Calu3 (cell line): ENCODE data around the gene LITAFD. TPM values are rescaled to one million over a fixed set of nuclear protein-coding genes. Genes with fewer than 3 reads are reported as not detected.

Experiments used
- BruUV-seq: library from RNA; stranded (reverse); fragments of 400-500 nt; replicated peaks from 2 replicates; lab custom pipeline; 2021; lab: Mats Ljungman, UMichigan
- CTCF ChIA-PET: fragments of 300-600 bp; sonication (Branson Sonifier 250); formaldehyde crosslinking; loops from one replicate; lab custom pipeline; 2022; ENCODE audit warnings: antibody characterized with exemption; lab: Charles Lee
- DNase-seq: peaks from one replicate; pipeline ENCODE4 v3.0.0; 2022
- H3K27ac Mint-ChIP-seq: one replicate; pipeline ENCODE4 v1.8.0; 2022; ENCODE audit warnings: mixed read lengths; ENCODE audit not compliant: unreplicated experiment
- H3K27me3 Mint-ChIP-seq: one replicate; pipeline ENCODE4 v1.8.0; 2022; ENCODE audit warnings: mixed read lengths; ENCODE audit not compliant: unreplicated experiment
- H3K36me3 Mint-ChIP-seq: one replicate; pipeline ENCODE4 v1.8.0; 2022; ENCODE audit warnings: mild to moderate bottlenecking, moderate library complexity, mixed read lengths; ENCODE audit not compliant: insufficient read depth, unreplicated experiment
- H3K4me1 Mint-ChIP-seq: one replicate; pipeline ENCODE4 v1.8.0; 2022; ENCODE audit warnings: mild to moderate bottlenecking, low read depth, mixed read lengths; ENCODE audit not compliant: unreplicated experiment
- H3K4me3 Mint-ChIP-seq: one replicate; pipeline ENCODE4 v1.8.0; 2022; ENCODE audit warnings: mild to moderate bottlenecking, low read depth, moderate library complexity, mixed read lengths; ENCODE audit not compliant: unreplicated experiment
- H3K9me3 Mint-ChIP-seq: one replicate; pipeline ENCODE4 v1.8.0; 2022; ENCODE audit warnings: low read depth, mixed read lengths; ENCODE audit not compliant: unreplicated experiment
- intact Hi-C: fragments of 100-400 bp; cut with micrococcal nuclease; formaldehyde crosslinking; loops from one replicate; pipeline ENCODE4 v1.10.0; 2022; ENCODE audit not compliant: unreplicated experiment
- total RNA-seq: library from RNA; stranded (reverse); gene quantifications from 2 replicates; pipeline ENCODE4 v1.2.3, GENCODE V29; 2022
- TF ChIP-seq, protein P1 (sequence below): fragments of 200-600 bp; IDR thresholded peaks from one replicate; pipeline ENCODE4 v1.8.0; 2022; ENCODE audit warnings: antibody characterized with exemption; ENCODE audit not compliant: unreplicated experiment

LITAFD gene
- total RNA-seq, 1 experiment from 2014 or later, result not detected

DNA sequence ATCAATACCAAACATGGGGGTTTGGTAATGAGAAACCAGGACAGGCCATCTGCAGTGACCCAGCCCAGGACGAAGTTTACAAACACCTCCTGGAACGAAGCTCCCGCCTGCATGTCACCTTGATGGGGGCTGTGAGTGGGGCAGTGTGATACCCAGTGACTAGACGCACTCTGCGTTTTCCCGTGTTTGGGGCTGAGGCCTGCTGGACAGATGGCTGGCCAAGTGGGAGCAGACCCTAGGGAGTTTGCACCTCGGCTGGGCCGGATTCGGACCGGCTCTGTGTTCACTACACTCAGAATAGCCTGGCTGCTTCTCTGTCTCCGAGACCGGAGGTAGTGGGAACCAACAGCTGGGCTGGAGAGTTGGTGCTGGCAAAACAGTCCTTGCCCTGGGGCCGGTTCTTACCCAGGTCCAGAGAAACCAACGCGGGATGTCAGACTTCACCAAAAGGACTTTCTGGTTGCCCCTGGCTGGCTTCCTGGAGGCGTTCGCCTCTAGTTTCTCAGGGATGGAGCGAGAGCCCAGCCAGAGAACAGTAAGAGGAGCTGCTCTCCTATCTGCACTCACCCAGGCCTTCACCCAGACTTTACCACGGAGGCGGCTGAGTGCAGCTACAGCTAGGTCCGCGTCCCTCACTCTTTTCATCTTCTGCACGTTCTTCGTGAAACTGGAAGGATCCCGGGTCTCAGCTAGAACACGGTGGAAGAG, 33.8 kb upstream of the LITAFD start:
- H3K27ac Mint-ChIP-seq, result no peak overlapping the region
- CTCF ChIA-PET, result no interaction called here
- H3K4me3 Mint-ChIP-seq, result no peak overlapping the region
- intact Hi-C loops, result no loop called here
- no peaks in the 10 kb centered on the region for H3K9me3 Mint-ChIP-seq
- H3K27me3 Mint-ChIP-seq, result no peaks in the 10 kb centered on the region
- no TSS peak for BruUV-seq
- H3K4me1 Mint-ChIP-seq, result peaks cover 16% of the 10 kb centered on the region
- no peak for DNase-seq
- H3K36me3 Mint-ChIP-seq, result peaks cover 61% of the 10 kb centered on the region
- TF ChIP-seq, protein P1, sequence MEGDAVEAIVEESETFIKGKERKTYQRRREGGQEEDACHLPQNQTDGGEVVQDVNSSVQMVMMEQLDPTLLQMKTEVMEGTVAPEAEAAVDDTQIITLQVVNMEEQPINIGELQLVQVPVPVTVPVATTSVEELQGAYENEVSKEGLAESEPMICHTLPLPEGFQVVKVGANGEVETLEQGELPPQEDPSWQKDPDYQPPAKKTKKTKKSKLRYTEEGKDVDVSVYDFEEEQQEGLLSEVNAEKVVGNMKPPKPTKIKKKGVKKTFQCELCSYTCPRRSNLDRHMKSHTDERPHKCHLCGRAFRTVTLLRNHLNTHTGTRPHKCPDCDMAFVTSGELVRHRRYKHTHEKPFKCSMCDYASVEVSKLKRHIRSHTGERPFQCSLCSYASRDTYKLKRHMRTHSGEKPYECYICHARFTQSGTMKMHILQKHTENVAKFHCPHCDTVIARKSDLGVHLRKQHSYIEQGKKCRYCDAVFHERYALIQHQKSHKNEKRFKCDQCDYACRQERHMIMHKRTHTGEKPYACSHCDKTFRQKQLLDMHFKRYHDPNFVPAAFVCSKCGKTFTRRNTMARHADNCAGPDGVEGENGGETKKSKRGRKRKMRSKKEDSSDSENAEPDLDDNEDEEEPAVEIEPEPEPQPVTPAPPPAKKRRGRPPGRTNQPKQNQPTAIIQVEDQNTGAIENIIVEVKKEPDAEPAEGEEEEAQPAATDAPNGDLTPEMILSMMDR, result no peak

DNA sequence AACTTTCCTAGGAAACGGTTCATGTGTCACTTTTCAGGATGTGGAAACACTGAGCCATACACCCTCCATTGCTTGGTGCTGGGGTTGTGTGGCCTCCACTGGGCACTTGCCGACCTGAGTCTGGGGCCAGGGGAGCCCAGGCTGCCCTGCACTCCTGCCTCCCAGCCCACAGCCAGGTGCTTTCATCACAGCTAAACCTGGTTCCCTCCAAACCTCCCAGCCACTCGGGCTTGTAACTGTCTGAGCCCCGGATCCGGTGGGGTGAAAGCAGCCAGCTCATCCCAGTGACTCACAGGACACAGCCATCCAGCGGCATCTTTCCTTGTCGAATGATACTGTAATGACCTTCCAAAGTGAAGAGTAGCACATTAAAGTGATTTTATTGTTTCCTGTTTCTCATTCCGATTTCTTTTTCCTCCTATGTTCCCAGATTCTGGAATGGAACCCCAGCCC, 33.2 kb upstream of the LITAFD start:
- Mint-ChIP-seq H3K36me3 (peaks cover 67% of the 10 kb centered on the region), H3K27me3 (no peaks in the 10 kb centered on the region), H3K4me1 (peaks cover 16% of the 10 kb centered on the region), H3K4me3 (no peak overlapping the region), H3K9me3 (no peaks in the 10 kb centered on the region), H3K27ac (peak overlapping the region; percentile 12)
- intact Hi-C loops, result no loop called here
- TSS peak; percentile 10 for BruUV-seq
- no peak for DNase-seq
- CTCF ChIA-PET, result no interaction called here
- TF ChIP-seq, protein P1, result no peak

DNA sequence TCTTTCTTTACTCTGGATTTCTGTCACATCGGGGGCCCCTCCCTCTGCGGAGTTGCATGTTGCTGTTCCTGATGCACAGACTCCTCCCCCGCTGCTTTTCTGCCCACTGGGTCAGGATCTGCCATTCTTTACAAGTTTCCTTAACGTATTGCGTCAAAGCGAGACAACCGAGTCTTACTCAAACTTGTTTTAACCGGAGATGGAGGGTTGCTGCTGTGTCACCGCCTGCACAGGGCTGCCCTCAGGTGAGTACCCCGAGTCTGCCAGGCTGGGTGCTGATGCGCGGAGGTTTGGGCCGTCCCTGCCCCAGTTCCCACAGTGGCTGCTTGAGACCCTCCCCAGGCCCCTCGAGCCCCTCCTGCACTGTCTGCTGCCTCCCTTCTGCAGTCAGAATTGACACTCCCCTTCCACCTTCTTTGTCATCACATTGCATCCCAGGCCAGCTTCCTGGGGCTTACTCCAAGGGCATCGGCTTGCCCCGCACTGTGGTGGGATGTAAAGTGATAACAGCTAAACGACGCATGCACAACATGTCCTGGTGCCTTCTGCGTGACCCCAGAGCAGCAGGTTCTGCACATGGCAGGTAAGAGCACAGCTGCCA, 32.6 kb upstream of the LITAFD start:
- no peak for DNase-seq
- CTCF ChIA-PET, result no interaction called here
- intact Hi-C loops, result no loop called here
- TF ChIP-seq, protein P1, result no peak
- Mint-ChIP-seq H3K27ac (peak overlapping the region; percentile 12), H3K4me3 (no peak overlapping the region), H3K27me3 (no peaks in the 10 kb centered on the region), H3K9me3 (no peaks in the 10 kb centered on the region), H3K4me1 (peaks cover 16% of the 10 kb centered on the region), H3K36me3 (peaks cover 72% of the 10 kb centered on the region)
- BruUV-seq, result no TSS peak

DNA sequence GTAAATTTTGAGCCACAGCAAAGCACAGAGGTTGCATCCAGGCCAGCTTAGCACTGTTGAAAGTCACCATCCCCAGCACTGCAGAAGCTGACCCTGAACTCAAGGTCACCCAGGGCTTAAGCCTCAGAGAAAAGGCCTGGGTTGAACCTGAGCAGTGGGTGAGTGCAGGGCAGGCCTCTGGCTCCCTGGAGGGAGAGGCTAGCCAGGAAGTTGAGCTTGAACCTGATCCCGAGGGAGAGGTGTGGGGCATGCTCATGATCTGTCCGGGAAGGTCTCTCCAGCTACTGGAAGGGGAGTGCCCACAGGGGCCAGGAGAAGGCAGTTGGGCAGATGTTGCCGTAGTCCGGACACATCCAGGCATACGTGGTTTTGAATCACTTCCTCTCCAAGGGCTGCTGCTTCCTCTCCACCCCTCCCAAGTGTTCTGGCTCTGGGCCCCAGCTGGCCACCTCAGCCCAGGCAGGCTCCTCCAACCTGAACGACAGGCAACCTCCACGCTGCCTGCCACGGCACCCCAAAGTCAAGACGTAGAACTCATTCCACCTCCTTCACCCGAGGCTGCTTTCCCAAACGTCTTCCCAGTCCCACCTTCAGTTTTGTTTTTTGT, 31.8 kb upstream of the LITAFD start:
- H3K9me3 Mint-ChIP-seq, result no peaks in the 10 kb centered on the region
- no peaks in the 10 kb centered on the region for H3K27me3 Mint-ChIP-seq
- H3K27ac Mint-ChIP-seq, result peak overlapping the region; percentile 38
- intact Hi-C loops, result no loop called here
- H3K36me3 Mint-ChIP-seq, result peaks cover 76% of the 10 kb centered on the region
- peaks cover 9% of the 10 kb centered on the region for H3K4me1 Mint-ChIP-seq
- no TSS peak for BruUV-seq
- DNase-seq, result no peak
- CTCF ChIA-PET, result interaction anchor here (0.6 to 0.8 kb wide), 2 partner anchors 159 to 289 kb away, joined by 3 read pairs; no protein-coding TSS in a partner anchor
- H3K4me3 Mint-ChIP-seq, result no peak overlapping the region
- TF ChIP-seq, protein P1, result no peak
